ENCODE measurements around the gene CCDC85A. TPM values are rescaled to one million over a fixed set of nuclear protein-coding genes. Genes with fewer than 3 reads are reported as not detected.

The CCDC85A gene
- total and polyA plus RNA-seq, 5 donors from 2014 or later: not detected

DNA sequence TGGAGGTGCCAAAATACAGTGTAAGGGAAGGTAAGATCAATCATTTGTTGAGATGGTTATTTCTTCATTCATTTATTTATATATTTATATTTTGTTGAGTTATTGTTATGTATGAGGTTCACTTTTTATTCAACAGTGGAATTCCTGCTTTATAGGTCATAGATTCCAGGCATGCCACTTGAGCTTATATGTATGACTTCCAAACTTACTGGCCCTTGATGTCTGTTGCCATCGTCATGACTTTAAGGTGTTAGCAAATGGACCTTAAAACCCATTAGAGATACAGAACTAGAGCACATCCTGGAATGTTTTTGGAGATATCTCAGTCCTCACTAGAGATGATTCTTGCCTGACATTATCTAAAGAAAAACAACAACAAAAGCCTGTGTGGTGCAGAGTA lies 25.9 kb downstream of the CCDC85A start:
- peaks cover 0 to 7% (median 3%) of the 10 kb centered on the region in 7 donors for H3K9me3 Mint-ChIP-seq
- Histone ChIP-seq H3K4me1 (ENCODE audit: control insufficient read depth, insufficient read depth, low read length, poor library complexity, severe bottlenecking) (no peaks in the 10 kb centered on the region), H3K9me3 (ENCODE audit: control insufficient read depth in 2 of 2, low read length in 2 of 2) (no peaks in the 10 kb centered on the region), H3K36me3 (ENCODE audit: control insufficient read depth, insufficient read depth, low read length) (no peaks in the 10 kb centered on the region), H3K27ac (ENCODE audit: insufficient read depth, low read length, poor library complexity, severe bottlenecking) (no peak overlapping the region), H3K27me3 (ENCODE audit: control insufficient read depth, insufficient read depth, low read length) (no peaks in the 10 kb centered on the region), H3K4me3 (ENCODE audit: low read depth, low read length) (no peak overlapping the region)
- H3K36me3 Mint-ChIP-seq: no peaks in the 10 kb centered on the region
- no peaks in the 10 kb centered on the region for H3K4me1 Mint-ChIP-seq
- ATAC-seq (ENCODE audit: low read depth in 2 of 2) (no peak), DNase-seq (no peak)
- no peak overlapping the region for H3K27ac Mint-ChIP-seq
- no peaks in the 10 kb centered on the region for H3K27me3 Mint-ChIP-seq
- no peak overlapping the region for H3K4me3 Mint-ChIP-seq

DNA sequence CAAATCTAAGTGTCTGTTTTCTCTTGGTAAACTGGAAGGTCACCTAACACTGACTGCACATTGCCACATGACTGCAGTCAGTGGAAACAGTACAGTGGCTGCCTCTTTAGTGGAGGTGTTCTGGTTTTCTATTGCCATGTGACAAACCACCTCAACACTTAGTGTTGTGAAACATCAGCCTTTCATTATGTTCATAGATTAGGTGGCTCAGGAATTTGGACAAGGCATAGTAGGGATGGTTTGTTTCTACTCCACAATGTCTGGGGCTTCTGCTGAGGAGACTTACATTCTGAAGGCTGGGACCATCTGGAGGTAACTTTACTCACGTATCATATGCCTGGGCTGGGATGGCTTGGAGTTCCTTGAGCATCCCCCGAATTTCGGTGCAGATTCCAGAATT lies 26.5 kb downstream of the CCDC85A start:
- H3K36me3 Mint-ChIP-seq: no peaks in the 10 kb centered on the region
- Histone ChIP-seq H3K27ac (ENCODE audit: insufficient read depth, low read length, poor library complexity, severe bottlenecking) (no peak overlapping the region), H3K27me3 (ENCODE audit: control insufficient read depth, insufficient read depth, low read length) (no peaks in the 10 kb centered on the region), H3K4me1 (ENCODE audit: control insufficient read depth, insufficient read depth, low read length, poor library complexity, severe bottlenecking) (no peaks in the 10 kb centered on the region), H3K9me3 (ENCODE audit: control insufficient read depth in 2 of 2, low read length in 2 of 2) (no peaks in the 10 kb centered on the region), H3K36me3 (ENCODE audit: control insufficient read depth, insufficient read depth, low read length) (no peaks in the 10 kb centered on the region), H3K4me3 (ENCODE audit: low read depth, low read length) (no peak overlapping the region)
- H3K9me3 Mint-ChIP-seq: peaks cover 0 to 6% (median 3%) of the 10 kb centered on the region in 7 donors
- no peaks in the 10 kb centered on the region for H3K27me3 Mint-ChIP-seq
- no peak for ATAC-seq (ENCODE audit: low read depth in 2 of 2)
- no peaks in the 10 kb centered on the region for H3K4me1 Mint-ChIP-seq
- H3K27ac Mint-ChIP-seq: no peak overlapping the region
- no peak for DNase-seq
- no peak overlapping the region for H3K4me3 Mint-ChIP-seq

- H3K27ac Mint-ChIP-seq: no peak overlapping the region
- H3K4me3 Mint-ChIP-seq: no peak overlapping the region
- H3K36me3 Mint-ChIP-seq: no peaks in the 10 kb centered on the region
- Histone ChIP-seq H3K27me3 (ENCODE audit: control insufficient read depth, insufficient read depth, low read length) (no peaks in the 10 kb centered on the region), H3K36me3 (ENCODE audit: control insufficient read depth, insufficient read depth, low read length) (no peaks in the 10 kb centered on the region), H3K4me1 (ENCODE audit: control insufficient read depth, insufficient read depth, low read length, poor library complexity, severe bottlenecking) (no peaks in the 10 kb centered on the region), H3K4me3 (ENCODE audit: low read depth, low read length) (no peak overlapping the region), H3K9me3 (ENCODE audit: control insufficient read depth in 2 of 2, low read length in 2 of 2) (no peaks in the 10 kb centered on the region), H3K27ac (ENCODE audit: insufficient read depth, low read length, poor library complexity, severe bottlenecking) (no peak overlapping the region)
- no peaks in the 10 kb centered on the region for H3K27me3 Mint-ChIP-seq
- no peak for ATAC-seq (ENCODE audit: low read depth in 2 of 2)
- H3K9me3 Mint-ChIP-seq: peaks cover 0 to 5% (median under 1%) of the 10 kb centered on the region in 7 donors
- H3K4me1 Mint-ChIP-seq: no peaks in the 10 kb centered on the region
- no peak for DNase-seq
These were observed 27.3 kb downstream of the CCDC85A start for GRCh38 chr2:56211048-56211447.

GRCh38 chr2:56215911-56216310 lies 32.1 kb downstream of the CCDC85A start:
- no peaks in the 10 kb centered on the region for H3K27me3 Mint-ChIP-seq
- H3K4me1 Mint-ChIP-seq: no peaks in the 10 kb centered on the region
- H3K4me3 ChIP-seq (ENCODE audit: low read depth, low read length): no peak overlapping the region
- ATAC-seq (ENCODE audit: low read depth in 2 of 2) (no peak), DNase-seq (no peak)
- no peak overlapping the region for H3K27ac Mint-ChIP-seq
- H3K9me3 ChIP-seq (ENCODE audit: control insufficient read depth in 2 of 2, low read length in 2 of 2): no peaks in the 10 kb centered on the region
- H3K4me3 Mint-ChIP-seq: no peak overlapping the region
- H3K36me3 ChIP-seq (ENCODE audit: control insufficient read depth, insufficient read depth, low read length): no peaks in the 10 kb centered on the region
- H3K36me3 Mint-ChIP-seq: no peaks in the 10 kb centered on the region
- H3K27ac ChIP-seq (ENCODE audit: insufficient read depth, low read length, poor library complexity, severe bottlenecking): no peak overlapping the region
- H3K27me3 ChIP-seq (ENCODE audit: control insufficient read depth, insufficient read depth, low read length): no peaks in the 10 kb centered on the region
- H3K4me1 ChIP-seq (ENCODE audit: control insufficient read depth, insufficient read depth, low read length, poor library complexity, severe bottlenecking): no peaks in the 10 kb centered on the region
- peaks cover 0 to 5% (median 4%) of the 10 kb centered on the region in 7 donors for H3K9me3 Mint-ChIP-seq

DNA sequence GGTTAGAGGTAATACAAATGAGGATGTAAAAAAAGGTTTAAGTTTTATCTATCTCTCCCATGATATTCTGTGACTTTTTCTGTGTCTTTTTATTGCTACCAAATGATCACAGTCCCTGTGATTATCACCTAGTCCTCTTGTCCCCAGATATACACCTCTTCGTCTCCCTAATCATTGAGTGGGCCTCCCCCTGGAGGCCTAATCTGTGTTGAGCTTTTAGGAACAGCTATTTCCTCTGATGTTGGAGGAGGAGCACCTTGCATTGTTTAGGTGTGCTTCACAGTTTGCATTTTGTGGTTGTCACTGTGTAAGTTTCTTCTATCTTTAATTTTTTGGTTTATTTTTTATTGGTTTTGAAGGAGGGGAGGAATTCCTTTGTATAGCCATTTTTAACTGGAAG lies 33.3 kb downstream of the CCDC85A start:
- Histone ChIP-seq H3K4me3 (ENCODE audit: low read depth, low read length) (no peak overlapping the region), H3K27me3 (ENCODE audit: control insufficient read depth, insufficient read depth, low read length) (no peaks in the 10 kb centered on the region), H3K4me1 (ENCODE audit: control insufficient read depth, insufficient read depth, low read length, poor library complexity, severe bottlenecking) (no peaks in the 10 kb centered on the region), H3K36me3 (ENCODE audit: control insufficient read depth, insufficient read depth, low read length) (no peaks in the 10 kb centered on the region), H3K27ac (ENCODE audit: insufficient read depth, low read length, poor library complexity, severe bottlenecking) (no peak overlapping the region), H3K9me3 (ENCODE audit: control insufficient read depth in 2 of 2, low read length in 2 of 2) (no peaks in the 10 kb centered on the region)
- no peaks in the 10 kb centered on the region for H3K36me3 Mint-ChIP-seq
- H3K27ac Mint-ChIP-seq: no peak overlapping the region
- DNase-seq (no peak), ATAC-seq (ENCODE audit: low read depth in 2 of 2) (no peak)
- no peaks in the 10 kb centered on the region for H3K27me3 Mint-ChIP-seq
- H3K9me3 Mint-ChIP-seq: peaks cover 0 to 5% (median 3%) of the 10 kb centered on the region in 7 donors
- H3K4me3 Mint-ChIP-seq: no peak overlapping the region
- H3K4me1 Mint-ChIP-seq: no peaks in the 10 kb centered on the region

- Histone ChIP-seq H3K27ac (ENCODE audit: insufficient read depth, low read length, poor library complexity, severe bottlenecking) (no peak overlapping the region), H3K9me3 (ENCODE audit: control insufficient read depth in 2 of 2, low read length in 2 of 2) (no peaks in the 10 kb centered on the region), H3K4me3 (ENCODE audit: low read depth, low read length) (no peak overlapping the region), H3K36me3 (ENCODE audit: control insufficient read depth, insufficient read depth, low read length) (no peaks in the 10 kb centered on the region), H3K27me3 (ENCODE audit: control insufficient read depth, insufficient read depth, low read length) (no peaks in the 10 kb centered on the region), H3K4me1 (ENCODE audit: control insufficient read depth, insufficient read depth, low read length, poor library complexity, severe bottlenecking) (no peaks in the 10 kb centered on the region)
- no peaks in the 10 kb centered on the region for H3K27me3 Mint-ChIP-seq
- no peak for DNase-seq
- no peak for ATAC-seq (ENCODE audit: low read depth in 2 of 2)
- H3K9me3 Mint-ChIP-seq: peaks cover 0 to 5% (median 0%) of the 10 kb centered on the region in 7 donors
- H3K27ac Mint-ChIP-seq: no peak overlapping the region
- H3K36me3 Mint-ChIP-seq: no peaks in the 10 kb centered on the region
- H3K4me3 Mint-ChIP-seq: no peak overlapping the region
- no peaks in the 10 kb centered on the region for H3K4me1 Mint-ChIP-seq
These were observed 38.7 kb downstream of the CCDC85A start for GRCh38 chr2:56222481-56222880.

DNA sequence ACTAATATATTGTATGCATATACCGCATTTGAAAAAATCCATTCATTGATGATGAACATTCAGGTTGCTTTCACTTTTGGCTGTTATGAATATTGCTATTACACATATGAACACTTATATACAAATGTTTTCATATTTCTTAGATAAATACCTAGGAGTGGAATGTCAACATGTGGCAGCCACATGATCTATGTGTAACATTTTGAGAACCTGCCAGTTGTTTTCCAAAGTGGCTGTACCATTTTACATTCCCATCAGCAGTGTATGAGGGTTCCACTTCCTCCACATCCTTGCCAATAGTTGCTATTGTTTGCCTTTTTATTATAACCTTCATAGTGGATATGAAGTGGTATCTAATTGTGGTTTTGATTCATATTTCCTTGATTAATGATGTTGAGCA lies 40.5 kb downstream of the CCDC85A start:
- Histone ChIP-seq H3K9me3 (ENCODE audit: control insufficient read depth in 2 of 2, low read length in 2 of 2) (no peaks in the 10 kb centered on the region), H3K27ac (ENCODE audit: insufficient read depth, low read length, poor library complexity, severe bottlenecking) (no peak overlapping the region), H3K4me1 (ENCODE audit: control insufficient read depth, insufficient read depth, low read length, poor library complexity, severe bottlenecking) (no peaks in the 10 kb centered on the region), H3K36me3 (ENCODE audit: control insufficient read depth, insufficient read depth, low read length) (no peaks in the 10 kb centered on the region), H3K27me3 (ENCODE audit: control insufficient read depth, insufficient read depth, low read length) (no peaks in the 10 kb centered on the region), H3K4me3 (ENCODE audit: low read depth, low read length) (no peak overlapping the region)
- Mint-ChIP-seq H3K36me3 (no peaks in the 10 kb centered on the region), H3K27ac (no peak overlapping the region), H3K4me3 (no peak overlapping the region), H3K27me3 (no peaks in the 10 kb centered on the region), H3K4me1 (no peaks in the 10 kb centered on the region), H3K9me3 (peaks cover 0 to 5% (median 0%) of the 10 kb centered on the region in 7 donors)
- DNase-seq: no peak
- no peak for ATAC-seq (ENCODE audit: low read depth in 2 of 2)

- ATAC-seq (ENCODE audit: low read depth in 2 of 2): no peak
- Histone ChIP-seq H3K9me3 (ENCODE audit: control insufficient read depth in 2 of 2, low read length in 2 of 2) (no peaks in the 10 kb centered on the region), H3K4me1 (ENCODE audit: control insufficient read depth, insufficient read depth, low read length, poor library complexity, severe bottlenecking) (no peaks in the 10 kb centered on the region), H3K36me3 (ENCODE audit: control insufficient read depth, insufficient read depth, low read length) (no peaks in the 10 kb centered on the region), H3K4me3 (ENCODE audit: low read depth, low read length) (no peak overlapping the region), H3K27ac (ENCODE audit: insufficient read depth, low read length, poor library complexity, severe bottlenecking) (no peak overlapping the region), H3K27me3 (ENCODE audit: control insufficient read depth, insufficient read depth, low read length) (no peaks in the 10 kb centered on the region)
- Mint-ChIP-seq H3K4me3 (no peak overlapping the region), H3K9me3 (peaks cover 0 to 4% (median 3%) of the 10 kb centered on the region in 7 donors), H3K27ac (no peak overlapping the region), H3K4me1 (no peaks in the 10 kb centered on the region), H3K36me3 (no peaks in the 10 kb centered on the region), H3K27me3 (no peaks in the 10 kb centered on the region)
- DNase-seq: no peak
These were observed 44.0 kb downstream of the CCDC85A start for GRCh38 chr2:56227811-56228210.
